HG02571 (cell line): ENCODE results near the gene NR4A1.
A peak's percentile ranks its signal among the peaks of the same experiment; 100 is the strongest.

Source experiments
- ATAC-seq: cut with Tn5 transposase; IDR thresholded peaks from one replicate; pipeline ENCODE4 v1.9.1; 2021; ENCODE audit warnings: mild to moderate bottlenecking, moderate library complexity; ENCODE audit not compliant: unreplicated experiment

NR4A1 gene

GRCh38 chr12:52057638-52058576, 6.7 kb downstream of the NR4A1 start:
- no peak for ATAC-seq

- no peak for ATAC-seq
Measured at GRCh38 chr12:52058631-52059361, 7.6 kb downstream of the NR4A1 start.

GRCh38 chr12:52059582-52060497, 8.6 kb downstream of the NR4A1 start:
- no peak for ATAC-seq

GRCh38 chr12:52060498-52061177, 9.4 kb downstream of the NR4A1 start:
- ATAC-seq, result no peak

GRCh38 chr12:52061470-52062166, 10.4 kb downstream of the NR4A1 start:
- ATAC-seq, result no peak

GRCh38 chr12:52062167-52063081, 11.2 kb downstream of the NR4A1 start:
- ATAC-seq, result no peak

- ATAC-seq, result no peak
Measured at GRCh38 chr12:52063082-52063924, 12.1 kb downstream of the NR4A1 start.

- no peak for ATAC-seq
Measured at GRCh38 chr12:52063981-52064649, 12.9 kb downstream of the NR4A1 start.

- no peak for ATAC-seq
Measured at GRCh38 chr12:52066346-52067080, 15.3 kb downstream of the NR4A1 start.

- no peak for ATAC-seq
Measured at GRCh38 chr12:52067081-52067374, 15.8 kb downstream of the NR4A1 start.

- peak; percentile 92 for ATAC-seq
Measured at GRCh38 chr12:52069327-52070184, 18.3 kb downstream of the NR4A1 start, which contains the start of gene ATG101. ATG101 (plus strand) TSS chr12:52069978; CDS start chr12:52073651, 3,673 bp downstream.

- peak; percentile 22 for ATAC-seq
Measured at GRCh38 chr12:52070185-52070925, 19.1 kb downstream of the NR4A1 start.

- ATAC-seq, result no peak
Measured at GRCh38 chr12:52073531-52074381, 22.5 kb downstream of the NR4A1 start.
